ENCODE measurements around the gene LCNL1. TPM values are rescaled to one million over a fixed set of nuclear protein-coding genes. Genes with fewer than 3 reads are reported as not detected.

LCNL1 gene
- total and polyA plus RNA-seq, 10 of the 15 experiments (the other 5 are each of a cell fraction or from before 2014, with no cell fraction given) = not detected

GRCh38 chr9:136969774-136970173 is 13.0 kb upstream of the LCNL1 start (continued):
- TF ChIP-seq SIX5 (IDR thresholded peaks at IDR 0.05; ENCODE audit: low read depth, low read length, severe bottlenecking) = no peak
- no peak for TF ChIP-seq RCOR1 (conservative IDR thresholded peaks at IDR 0.05; ENCODE audit: low read depth, low read length)

GRCh38 chr9:136970361-136970760 is 12.4 kb upstream of the LCNL1 start:
- Histone ChIP-seq H3K9ac (ENCODE audit: control insufficient read depth, insufficient read depth, low read length) (no peak overlapping the region), H3K9me3 (replicated peaks; ENCODE audit: control insufficient read depth, insufficient read depth, low read length) (no peaks in the 10 kb centered on the region), H4K20me1 (ENCODE audit: control insufficient read depth, insufficient read depth) (no peaks in the 10 kb centered on the region), H3K27ac (ENCODE audit: control insufficient read depth, insufficient read depth) (no peak overlapping the region), H3K4me2 (ENCODE audit: control insufficient read depth, insufficient read depth) (no peak overlapping the region), H2AFZ (ENCODE audit: control insufficient read depth, low read depth, low read length) (no peak overlapping the region), H3K27me3 (replicated peaks in 1 of 2; ENCODE audit: control insufficient read depth in 2 of 2, insufficient read depth in 2 of 2, low read length in 1 of 2) (no peaks in the 10 kb centered on the region), H3K36me3 (ENCODE audit: control insufficient read depth in 2 of 2, insufficient read depth in 2 of 2, low read length in 1 of 2) (no peaks in the 10 kb centered on the region), H3K4me3 (no peak overlapping the region), H3K79me2 (ENCODE audit: control insufficient read depth, insufficient read depth, low read length) (no peaks in the 10 kb centered on the region), H3K4me1 (ENCODE audit: control insufficient read depth, insufficient read depth, low read length) (peaks cover 7% of the 10 kb centered on the region)
- ChIA-PET POLR2A (no interaction called here), CTCF (interaction anchor here (0.8 to 2.0 kb wide), 2 partner anchors 23 to 59 kb away, joined by 3 to 5 read pairs; no protein-coding TSS in a partner anchor), SMC1A (ENCODE audit: uncharacterized antibody, unreplicated experiment) (no interaction called here), RAD21 (ENCODE audit: unreplicated experiment) (no interaction called here)
- WGBS (ENCODE audit: insufficient coverage, insufficient replicate concordance, low lambda C conversion rate, missing lambda C conversion rate) = 22% methylated on average over 11 of the region's 11 CpGs
- ATAC-seq (no peak; the same call in 2 of the 3 replicates), DNase-seq (ENCODE audit: low read depth, low spot score) (no peak), FAIRE-seq (no peak)
- no TSS peak for BruUV-seq (replicated peaks)
- TF ChIP-seq CEBPB (IDR thresholded peaks at IDR 0.05; ENCODE audit: borderline replicate concordance in 1 of 2, low read depth in 2 of 2, low read length in 2 of 2) (no peak), BRCA1 (IDR thresholded peaks at IDR 0.05; ENCODE audit: low read depth, low read length) (no peak), STAT1 (conservative IDR thresholded peaks at IDR 0.05) (no peak), BACH1 (IDR thresholded peaks at IDR 0.05; ENCODE audit: borderline replicate concordance) (no peak), MYB (IDR thresholded peaks at IDR 0.05; ENCODE audit: borderline replicate concordance, low read depth, low read length) (no peak), NBN (IDR thresholded peaks at IDR 0.05) (no peak), FOS (IDR thresholded peaks at IDR 0.05; ENCODE audit: borderline replicate concordance, extremely low read depth, insufficient read length) (no peak), TBL1XR1 (IDR thresholded peaks at IDR 0.05; ENCODE audit: low read depth, low read length) (no peak), IKZF2 (IDR thresholded peaks at IDR 0.05) (no peak), CREB1 (IDR thresholded peaks at IDR 0.05; ENCODE audit: low read depth) (no peak), SP1 (IDR thresholded peaks at IDR 0.05; ENCODE audit: low read depth, low read length) (no peak), ZNF274 (IDR thresholded peaks at IDR 0.05; ENCODE audit: insufficient read depth, insufficient read length) (no peak), EED (IDR thresholded peaks at IDR 0.05; ENCODE audit: low read depth) (no peak), DPF2 (IDR thresholded peaks at IDR 0.05) (no peak), SRF (IDR thresholded peaks at IDR 0.05; ENCODE audit: low read depth in 2 of 2, low read length in 2 of 2) (no peak)
- intact Hi-C loops (cut with micrococcal nuclease; ENCODE audit: unreplicated experiment) (no loop called here), in situ Hi-C loops (cut with MboI) (no loop called here)
